Activated effector memory CD4-positive, alpha-beta T cell treated with Interleukin-2 at 50 U/mL for 16 hours (primary cell): ENCODE measurements around the gene NABP1.
A peak's percentile ranks its signal among the peaks of the same experiment; 100 is the strongest.
"Not testable (repeated sequence)": the region's sequence is repeated elsewhere in the genome, so short reads cannot be mapped to it uniquely, and the experiment has no call there.

ENCODE experiments used
- DNase-seq: peaks from one replicate; pipeline ENCODE4 v3.0.0-alpha.2; 2020

The NABP1 gene, protein sequence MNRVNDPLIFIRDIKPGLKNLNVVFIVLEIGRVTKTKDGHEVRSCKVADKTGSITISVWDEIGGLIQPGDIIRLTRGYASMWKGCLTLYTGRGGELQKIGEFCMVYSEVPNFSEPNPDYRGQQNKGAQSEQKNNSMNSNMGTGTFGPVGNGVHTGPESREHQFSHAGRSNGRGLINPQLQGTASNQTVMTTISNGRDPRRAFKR

GRCh38 chr2:191677646-191678436 lies at the start of gene NABP1:
TSS of gene NABP1 (plus strand) at chr2:191678136. CDS start at chr2:191678615, 479 bp downstream.
- peak; percentile 99 for DNase-seq

- no peak for DNase-seq
Measured at GRCh38 chr2:191629001-191629453, 48.9 kb upstream of the NABP1 start.

DNA sequence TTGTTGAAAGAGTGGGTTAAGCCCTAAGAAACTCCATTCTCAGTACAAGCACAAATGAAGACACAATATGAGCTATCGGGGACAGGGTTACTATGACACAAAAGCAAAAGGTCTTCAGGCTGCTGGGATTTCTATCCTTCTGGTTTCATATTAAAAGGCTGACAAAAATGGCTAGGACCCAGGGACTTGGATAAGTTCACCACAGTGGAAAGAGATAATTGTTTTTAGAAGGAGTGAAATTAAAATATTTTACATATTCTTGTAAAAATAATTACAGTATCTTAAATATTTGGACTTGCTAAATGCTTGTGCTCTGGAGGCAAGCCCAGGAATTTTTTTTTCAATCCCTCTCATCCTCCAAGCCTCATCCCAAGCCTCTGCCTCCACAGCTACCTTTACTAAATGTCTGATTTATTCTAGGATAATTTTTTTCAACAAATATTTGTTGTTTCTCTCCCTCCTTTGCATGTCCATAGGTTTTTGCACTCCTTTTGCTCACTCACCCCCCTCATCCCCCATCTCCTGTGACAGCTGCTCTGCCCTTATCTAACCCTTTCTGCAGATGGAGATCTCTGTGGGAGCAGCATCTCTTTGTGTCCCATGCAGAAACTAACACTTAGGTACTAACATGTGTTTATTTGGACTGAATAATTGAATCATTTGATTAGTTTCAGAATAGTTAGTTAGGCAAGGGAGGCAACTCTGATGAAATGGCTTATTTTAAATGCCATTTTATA lies 47.8 kb upstream of the NABP1 start:
- no peak for DNase-seq

GRCh38 chr2:191631754-191632153 lies 46.2 kb upstream of the NABP1 start:
- no peak for DNase-seq

DNA sequence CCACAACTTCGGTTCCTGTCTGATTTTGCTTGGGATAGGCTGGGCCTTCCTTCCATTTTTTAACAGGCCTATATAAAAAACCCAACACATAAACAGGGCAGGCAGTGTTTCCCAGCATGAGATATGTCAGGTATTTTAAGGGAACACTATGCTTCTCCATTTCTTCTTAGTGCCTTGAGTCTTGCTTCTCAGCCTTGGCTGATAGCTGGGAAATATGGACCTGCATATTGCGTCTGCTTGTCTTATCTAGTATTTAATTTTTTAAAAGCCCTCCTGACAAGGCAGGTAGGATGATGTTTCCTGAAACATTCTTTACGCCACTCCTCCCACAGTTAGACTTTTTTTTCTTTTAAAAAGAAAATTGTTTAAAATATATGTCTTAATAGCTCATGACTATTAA lies 45.5 kb upstream of the NABP1 start:
- DNase-seq = no peak

DNA sequence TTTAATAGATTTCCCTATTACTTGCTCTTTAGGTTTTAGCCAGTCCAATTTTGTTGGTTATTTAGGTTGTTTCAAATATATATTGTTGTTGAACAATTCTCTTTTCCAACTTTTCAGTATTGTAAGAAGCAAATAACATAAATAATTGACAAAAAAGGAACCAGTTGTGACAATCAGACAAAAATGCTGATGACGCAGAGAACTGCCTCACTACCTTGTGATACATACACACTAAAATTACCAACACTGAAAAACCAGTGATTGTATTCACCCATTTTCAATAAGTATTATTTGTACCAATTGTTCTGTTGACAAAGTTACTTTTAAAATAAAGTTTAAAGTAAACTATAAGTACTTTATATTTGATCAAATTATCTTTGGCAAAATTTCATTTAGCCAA lies 43.1 kb upstream of the NABP1 start:
- no peak for DNase-seq

GRCh38 chr2:191635333-191636234 lies 42.4 kb upstream of the NABP1 start:
- no peak for DNase-seq

- no peak for DNase-seq
Measured at GRCh38 chr2:191636235-191636543, 41.7 kb upstream of the NABP1 start.

GRCh38 chr2:191636586-191636985 lies 41.4 kb upstream of the NABP1 start:
- DNase-seq = no peak

DNA sequence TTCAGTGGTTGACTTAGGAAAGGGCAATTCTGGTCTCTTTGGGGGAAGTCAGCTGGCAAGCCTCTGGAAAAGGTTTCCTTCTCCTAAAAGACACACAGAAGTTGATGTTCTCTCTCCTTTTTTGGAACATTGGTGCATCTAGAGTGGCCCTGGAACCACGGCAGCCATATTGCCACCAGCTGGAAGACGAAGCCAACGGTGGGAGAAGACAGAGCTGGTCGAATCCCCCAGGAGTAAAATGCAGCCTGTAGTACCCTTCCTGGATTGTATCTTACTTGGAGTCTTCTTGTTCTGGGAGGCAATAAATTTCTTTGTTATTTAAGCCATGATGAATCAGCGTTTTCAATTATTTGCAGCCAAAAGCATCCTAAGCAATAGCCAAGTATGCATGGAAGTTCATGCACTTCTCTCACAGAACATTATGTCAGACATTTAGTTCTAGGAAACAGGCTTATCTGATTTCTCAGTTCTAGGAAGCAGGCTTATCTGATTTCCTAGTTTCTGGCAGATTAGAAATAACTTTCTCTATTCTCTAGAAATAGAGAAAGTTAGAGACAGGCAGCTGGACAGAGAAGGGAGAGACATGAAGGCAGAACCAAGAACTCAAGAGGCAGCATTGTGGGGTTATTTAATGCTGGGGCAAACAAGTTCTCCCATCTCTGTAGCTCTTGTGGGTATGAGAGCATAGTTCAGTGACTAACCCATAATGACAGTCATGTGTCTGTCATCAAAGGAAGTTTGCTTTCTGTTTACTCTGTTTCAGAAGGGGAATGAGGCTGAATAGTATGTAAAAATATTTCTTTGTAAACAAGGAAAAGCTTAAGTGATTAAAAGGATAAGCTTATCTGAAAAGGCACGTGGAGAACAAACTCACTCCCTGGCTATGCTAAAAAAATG lies 40.5 kb upstream of the NABP1 start:
- DNase-seq = no peak

GRCh38 chr2:191638079-191638801 lies 39.7 kb upstream of the NABP1 start:
- DNase-seq = no peak

DNA sequence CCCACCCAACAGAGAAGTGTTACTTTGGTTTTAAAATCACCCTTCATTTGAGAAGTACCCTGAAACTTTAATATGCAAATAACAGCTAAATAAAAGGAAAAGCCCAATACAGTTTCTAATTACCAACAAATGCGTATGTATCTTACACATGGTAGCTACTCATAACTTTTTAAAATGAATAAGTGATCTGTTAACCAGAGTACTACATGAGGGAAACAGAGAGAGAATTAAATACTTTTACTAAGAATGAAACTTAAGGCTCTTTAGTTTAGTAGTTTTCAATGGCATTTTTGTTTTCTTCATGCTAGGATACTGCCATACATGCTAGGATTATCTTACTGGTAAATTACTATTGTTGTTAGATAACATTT lies 39.1 kb upstream of the NABP1 start:
- DNase-seq = no peak

DNA sequence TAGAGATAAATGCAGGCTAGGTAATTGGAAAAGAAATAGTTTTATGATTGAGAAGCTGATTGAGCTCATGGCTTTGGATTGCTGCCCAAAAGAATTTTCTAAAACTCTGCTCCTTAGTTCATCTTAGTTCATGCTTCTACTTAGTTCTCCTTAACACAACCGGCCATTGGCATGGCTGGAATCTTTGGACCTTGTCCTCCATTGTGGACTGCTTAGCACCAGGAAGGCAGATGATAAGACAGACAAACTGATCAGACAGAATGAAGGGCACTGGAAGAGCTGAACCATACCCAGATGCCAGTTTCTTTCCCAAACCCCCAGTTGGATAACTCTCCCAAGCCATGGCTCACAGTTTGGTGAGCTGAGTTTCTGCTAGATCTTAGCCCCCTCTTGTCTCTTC lies 36.3 kb upstream of the NABP1 start:
- no peak for DNase-seq

GRCh38 chr2:191642541-191642940 lies 35.4 kb upstream of the NABP1 start:
- no peak for DNase-seq

GRCh38 chr2:191643429-191643828 lies 34.5 kb upstream of the NABP1 start:
- DNase-seq = no peak

DNA sequence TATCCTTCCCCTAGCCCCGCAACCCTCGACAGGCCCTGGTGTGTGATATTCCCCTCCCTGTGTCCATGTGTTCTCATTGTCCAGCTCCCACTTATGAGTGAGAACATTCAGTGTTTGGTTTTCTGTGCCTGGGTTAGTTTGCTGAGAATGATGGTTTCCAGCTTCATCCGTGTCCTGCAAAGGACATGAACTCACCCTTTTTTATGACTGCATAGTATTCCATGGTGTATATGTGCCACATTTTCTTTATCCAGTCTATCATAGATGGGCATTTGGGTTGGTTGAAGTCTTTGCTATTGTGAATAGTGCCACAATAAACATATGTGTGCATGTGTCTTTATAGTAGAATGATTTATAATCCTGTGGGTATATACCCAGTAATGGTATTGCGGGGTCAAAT lies 33.3 kb upstream of the NABP1 start:
- not testable (repeated sequence) for DNase-seq

GRCh38 chr2:191645032-191645431 lies 32.9 kb upstream of the NABP1 start:
- no peak for DNase-seq

- DNase-seq = no peak
Measured at GRCh38 chr2:191645434-191646162, 32.3 kb upstream of the NABP1 start.

DNA sequence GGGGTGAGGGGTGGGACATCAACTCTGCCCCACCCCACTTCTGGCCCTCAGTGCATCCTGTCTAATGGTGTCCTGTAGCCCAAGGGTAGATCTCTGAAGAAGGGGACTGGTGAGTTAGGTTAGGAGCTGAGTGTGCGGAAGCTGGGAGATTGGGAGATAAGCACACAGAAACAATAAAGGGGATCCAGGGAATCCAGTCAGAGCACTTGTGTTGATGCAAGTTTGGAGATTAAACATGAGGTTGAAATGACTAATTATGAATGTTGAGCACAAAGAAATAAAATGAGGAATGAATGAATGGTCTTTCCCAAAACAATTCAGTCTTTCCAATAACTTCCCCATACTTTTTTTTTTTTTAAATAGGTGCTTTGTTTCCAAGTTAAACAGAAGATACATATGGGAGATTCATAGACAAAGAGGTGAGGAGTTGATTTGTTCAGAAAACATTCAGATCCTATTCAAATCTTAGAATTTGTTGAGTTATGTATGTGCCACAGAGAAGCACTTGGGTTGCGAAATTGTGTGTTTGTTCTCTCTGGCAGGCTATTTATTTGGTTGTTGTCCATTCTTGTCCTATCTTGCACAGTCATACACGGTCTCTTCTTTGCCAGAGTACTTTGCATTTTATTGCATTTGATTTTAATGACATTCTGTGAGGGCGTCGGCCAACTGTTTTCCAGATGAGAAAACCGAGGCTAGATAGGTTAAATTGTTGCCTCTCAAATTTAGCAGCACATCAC lies 31.6 kb upstream of the NABP1 start:
- DNase-seq = no peak

DNA sequence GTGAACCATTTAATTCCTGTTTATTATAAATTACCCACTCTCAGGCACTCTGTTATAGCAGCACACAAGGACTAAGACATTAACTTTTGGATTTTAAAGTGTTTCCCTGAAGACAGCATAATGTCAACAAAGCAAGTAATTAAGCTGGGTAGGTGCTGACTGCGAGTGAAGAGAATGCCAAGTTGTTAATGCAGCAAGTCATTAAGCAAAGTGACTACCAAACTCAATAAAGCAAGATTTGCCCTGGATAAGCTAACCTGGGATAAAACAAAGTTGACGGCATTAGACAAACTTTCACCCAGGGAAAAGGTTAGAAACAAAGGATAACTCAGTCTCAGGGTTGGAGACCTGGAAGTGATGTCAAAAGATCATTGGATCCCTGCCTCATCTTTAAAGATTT lies 28.4 kb upstream of the NABP1 start:
- DNase-seq = no peak
